A549 (cell line): ENCODE data around the gene PCSK5. TPM values are rescaled to one million over a fixed set of nuclear protein-coding genes. Genes with fewer than 3 reads are reported as not detected.

Source experiments
- ATAC-seq, 2 experiments: fragments of 200-7000 bp in 1 of 2; fragments of >200 bp in 1 of 2; cut with Nextera tagmentation in 1 of 2; cut with Tn5 transposase in 1 of 2; 3 replicates each; pipeline versions ENCODE4 v1.8.0 to v1.9.1; 2018 to 2020; ENCODE audit warnings: mild to moderate bottlenecking in 1 of 2, moderate library complexity in 1 of 2
- CTCF ChIA-PET: fragments of 300-600 bp; sonication (Branson Sonifier 250); formaldehyde crosslinking; extraction: SDS; loops from one replicate; lab custom pipeline; 2021; ENCODE audit warnings: antibody characterized with exemption, inconsistent platforms; lab: Yijun Ruan, JAX
- POLR2A ChIA-PET: fragments of 350-600 bp; formaldehyde crosslinking; extraction: SDS; loops from one replicate; lab custom pipeline; 2021; ENCODE audit warnings: antibody characterized with exemption, inconsistent platforms; lab: Yijun Ruan, JAX
- DNase-seq, 2 experiments: peaks; one replicate each; pipeline versions ENCODE4 v3.0.0 to v3.0.0-alpha.2; 2011 to 2016; ENCODE audit warnings: low read depth in 1 of 2, low spot score in 1 of 2
- FAIRE-seq: peaks from 2 replicates; lab custom pipeline; 2011; peaks lifted over from hg19 to GRCh38; lab: Jason Lieb, UNC
- H3K27ac ChIP-seq, 2 experiments: fragments of >200 bp; sonication (Bioruptor Twin); formaldehyde crosslinking; 3 replicates each; pipeline ENCODE4 v1.5.1; 2016 to 2017
- H3K4me1 ChIP-seq: fragments of >200 bp; sonication (Bioruptor Twin); formaldehyde crosslinking; 3 replicates; pipeline ENCODE4 v1.6.1; 2016
- H3K4me2 ChIP-seq: fragments of >200 bp; sonication (Bioruptor Twin); formaldehyde crosslinking; 3 replicates; pipeline ENCODE4 v1.6.1; 2016
- H3K4me3 ChIP-seq: fragments of >200 bp; sonication (Bioruptor Twin); formaldehyde crosslinking; 3 replicates; pipeline ENCODE4 v1.5.1; 2016
- H3K9me3 ChIP-seq: fragments of >200 bp; sonication (Bioruptor Twin); formaldehyde crosslinking; 3 replicates; pipeline ENCODE4 v1.6.1; 2016
- CEBPB ChIP-seq, 2 experiments: fragments of >200 bp in 1 of 2; sonication (Bioruptor Twin) in 1 of 2; formaldehyde crosslinking in 1 of 2; IDR thresholded peaks; 2 replicates each; pipeline ENCODE4 v1.6.1; 2012 to 2016
- CHD2 ChIP-seq: fragments of 150-350 bp; IDR thresholded peaks from 2 replicates; pipeline ENCODE4 v1.6.1; 2014; ENCODE audit warnings: low read length; ENCODE audit not compliant: partially characterized antibody
- CHD4 ChIP-seq: fragments of 200-600 bp; sonication (generic); IDR thresholded peaks from 2 replicates; pipeline ENCODE4 v1.6.1; 2016; ENCODE audit warnings: antibody characterized with exemption, mild to moderate bottlenecking, borderline replicate concordance
- EHF ChIP-seq: fragments of 250-450 bp; sonication (Bioruptor Pico); IDR thresholded peaks from 2 replicates; pipeline ENCODE4 v1.5.0; 2020; ENCODE audit warnings: mild to moderate bottlenecking
- ESRRA ChIP-seq: fragments of 150-350 bp; IDR thresholded peaks from 2 replicates; pipeline ENCODE4 v1.6.1; 2014; ENCODE audit warnings: mild to moderate bottlenecking, low read length, borderline replicate concordance
- FOSB ChIP-seq: fragments of 250-450 bp; sonication (Bioruptor Pico); IDR thresholded peaks from 2 replicates; pipeline ENCODE4 v1.5.0; 2020; ENCODE audit warnings: mild to moderate bottlenecking, moderate library complexity
- FOSL2 ChIP-seq, 2 experiments: fragments of 450-650 bp in 1 of 2; fragments of >200 bp in 1 of 2; sonication (Bioruptor Twin) in 1 of 2; formaldehyde crosslinking; IDR thresholded peaks; 2 replicates each; pipeline versions ENCODE4 v1.5.0 to v1.6.1; 2016 to 2020; ENCODE audit warnings: mild to moderate bottlenecking in 1 of 2, moderate library complexity in 1 of 2
- FOXS1 ChIP-seq: fragments of 250-450 bp; sonication (Bioruptor Pico); IDR thresholded peaks from 2 replicates; pipeline ENCODE4 v1.5.0; 2020; ENCODE audit warnings: mild to moderate bottlenecking, moderate library complexity
- HDAC2 ChIP-seq: fragments of 200-600 bp; sonication (generic); IDR thresholded peaks from 2 replicates; pipeline ENCODE4 v1.6.1; 2016
- JUN ChIP-seq, 2 experiments: fragments of >200 bp; sonication (Bioruptor Twin); formaldehyde crosslinking; IDR thresholded peaks; 2 replicates in 1 of 2; 3 replicates in 1 of 2; pipeline ENCODE4 v1.6.1; 2016 to 2017
- KDM1A ChIP-seq: fragments of 200-600 bp; sonication (generic); IDR thresholded peaks from 2 replicates; pipeline ENCODE4 v1.6.1; 2016; ENCODE audit warnings: low read depth, mild to moderate bottlenecking
- KDM5A ChIP-seq: fragments of 200-600 bp; sonication (generic); IDR thresholded peaks from 2 replicates; pipeline ENCODE4 v1.6.1; 2016; ENCODE audit warnings: antibody characterized with exemption, mild to moderate bottlenecking
- MYC ChIP-seq: IDR thresholded peaks from 2 replicates; pipeline ENCODE4 v1.6.1; 2012; ENCODE audit warnings: mild to moderate bottlenecking, inconsistent platforms, low read length, improper control_type of control experiment, borderline replicate concordance
- PHF8 ChIP-seq: fragments of 200-600 bp; sonication (generic); IDR thresholded peaks from 2 replicates; pipeline ENCODE4 v1.6.1; 2016; ENCODE audit warnings: low read depth, mild to moderate bottlenecking, antibody characterized with exemption, moderate library complexity, borderline replicate concordance
- POLR2A ChIP-seq: IDR thresholded peaks from 2 replicates; pipeline ENCODE4 v1.6.1; 2012; ENCODE audit warnings: mild to moderate bottlenecking, low read length
- POLR2AphosphoS2 ChIP-seq: conservative IDR thresholded peaks from 2 replicates; pipeline ENCODE4 v1.6.1; 2012; ENCODE audit warnings: low read length, improper control_type of control experiment, inconsistent platforms
- RCOR1 ChIP-seq: fragments of 150-350 bp; IDR thresholded peaks from 2 replicates; pipeline ENCODE4 v1.6.1; 2014; ENCODE audit warnings: antibody characterized with exemption, low read length, low read depth
- RFX5 ChIP-seq: fragments of 450-650 bp; IDR thresholded peaks from 2 replicates; pipeline ENCODE4 v1.7.1; 2014; ENCODE audit warnings: antibody characterized with exemption, mild to moderate bottlenecking, moderate library complexity
- SMC3 ChIP-seq: fragments of >200 bp; sonication (Bioruptor Twin); formaldehyde crosslinking; IDR thresholded peaks from 3 replicates; pipeline ENCODE4 v1.6.1; 2018; ENCODE audit warnings: inconsistent platforms
- SREBF2 ChIP-seq: fragments of 450-650 bp; IDR thresholded peaks from 2 replicates; pipeline ENCODE4 v1.6.1; 2014; ENCODE audit warnings: mild to moderate bottlenecking, moderate library complexity
- ZC3H11A ChIP-seq: fragments of 450-650 bp; IDR thresholded peaks from 2 replicates; pipeline ENCODE4 v1.6.1; 2014; ENCODE audit warnings: antibody characterized with exemption, mild to moderate bottlenecking
- ZFP36 ChIP-seq: fragments of 450-650 bp; IDR thresholded peaks from 2 replicates; pipeline ENCODE4 v1.6.1; 2014; ENCODE audit warnings: borderline replicate concordance; ENCODE audit not compliant: partially characterized antibody
- ZNF302 ChIP-seq: fragments of 250-450 bp; sonication (Bioruptor Pico); IDR thresholded peaks from 2 replicates; pipeline ENCODE4 v1.9.0; 2021; ENCODE audit warnings: inconsistent platforms, mild to moderate bottlenecking, moderate library complexity
- ZSCAN20 ChIP-seq: fragments of 250-450 bp; sonication (Bioruptor Pico); IDR thresholded peaks from 2 replicates; pipeline ENCODE4 v1.8.0; 2022; ENCODE audit warnings: mild to moderate bottlenecking, moderate library complexity
- WGBS: methylation state at CpG from one replicate; pipeline ENCODE4 v1.1.6; 2017; ENCODE audit errors: missing lambda C conversion rate; 5-methylcytosine and 5-hydroxymethylcytosine counted together
- polyA plus RNA-seq, 4 experiments: library from polyadenylated mRNA; depleted of rRNA in 3 of 4; stranded (reverse); fragments of >200 nt; fragmentation: RNase III in 1 of 4; extraction: RNeasy Plus Mini Kit Qiagen cat#74134 plus additional on column Dnase treatment in 1 of 4; gene quantifications; 2 replicates in 3 of 4; 3 replicates in 1 of 4; pipeline ENCODE4 v1.2.3, GENCODE V29; 2011 to 2017
- TF ChIP-seq, protein P1 (sequence below): IDR thresholded peaks from 2 replicates; pipeline ENCODE4 v1.6.1; 2012
- TF ChIP-seq, protein P2 (sequence below): IDR thresholded peaks from 2 replicates; pipeline ENCODE4 v1.6.1; 2012
- TF ChIP-seq, protein P3 (sequence below): fragments of 450-650 bp; IDR thresholded peaks from 2 replicates; pipeline ENCODE4 v1.6.1; 2014; ENCODE audit warnings: antibody characterized with exemption

The PCSK5 gene
- polyA plus RNA-seq, 2 of the 4 experiments (the other 2 are of a cell fraction), result 1.3 to 6.7 TPM

DNA sequence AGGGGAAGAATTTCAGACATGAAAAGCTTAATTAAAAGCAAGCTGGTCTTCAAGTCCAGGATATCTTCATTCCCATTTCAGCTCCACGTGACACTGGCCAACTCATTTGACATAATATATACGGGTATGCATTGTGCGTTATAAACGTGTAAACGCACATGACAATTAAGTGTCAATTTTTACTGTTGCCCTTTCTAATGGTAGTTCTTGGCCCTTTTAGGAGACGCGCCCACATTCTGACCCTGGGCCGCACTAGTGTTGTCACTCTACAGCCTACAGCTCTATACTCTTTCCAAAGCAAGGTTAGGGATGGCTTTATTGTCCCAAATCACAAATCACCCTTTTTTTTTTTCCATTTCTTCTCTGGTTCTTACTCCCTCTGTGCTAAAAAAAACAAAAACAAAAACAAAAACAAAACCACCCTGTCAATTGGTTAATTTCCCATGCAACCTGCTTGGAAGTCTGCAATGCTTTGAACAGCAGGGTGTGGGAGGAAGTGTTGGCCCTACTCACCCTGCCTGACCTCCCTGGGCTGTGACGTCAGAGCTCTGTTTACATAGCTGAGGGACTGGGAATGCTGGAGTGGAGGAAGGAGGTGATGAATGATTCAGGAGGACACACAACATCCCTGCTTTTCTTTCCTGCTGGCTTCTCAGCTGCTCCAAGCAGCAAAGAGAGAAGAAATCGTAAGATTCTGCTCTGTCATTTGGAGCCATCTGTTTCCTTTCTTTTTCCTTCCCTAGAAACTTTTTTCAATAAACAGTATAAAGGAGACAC is 484.5 kb downstream of the PCSK5 start (continued):
- TF ChIP-seq, protein P1, sequence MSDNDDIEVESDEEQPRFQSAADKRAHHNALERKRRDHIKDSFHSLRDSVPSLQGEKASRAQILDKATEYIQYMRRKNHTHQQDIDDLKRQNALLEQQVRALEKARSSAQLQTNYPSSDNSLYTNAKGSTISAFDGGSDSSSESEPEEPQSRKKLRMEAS, result peak; percentile 86
- TF ChIP-seq KDM5A (no peak), SMC3 (no peak), HDAC2 (no peak), ZNF302 (CRISPR knock-in tag) (peak; percentile 59; the same call in 1 of the 2 replicates), KDM1A (no peak), ZSCAN20 (CRISPR knock-in tag) (peak; percentile 81; the same call in 1 of the 2 replicates)
- TF ChIP-seq, all 56 proteins: peak for 22

DNA sequence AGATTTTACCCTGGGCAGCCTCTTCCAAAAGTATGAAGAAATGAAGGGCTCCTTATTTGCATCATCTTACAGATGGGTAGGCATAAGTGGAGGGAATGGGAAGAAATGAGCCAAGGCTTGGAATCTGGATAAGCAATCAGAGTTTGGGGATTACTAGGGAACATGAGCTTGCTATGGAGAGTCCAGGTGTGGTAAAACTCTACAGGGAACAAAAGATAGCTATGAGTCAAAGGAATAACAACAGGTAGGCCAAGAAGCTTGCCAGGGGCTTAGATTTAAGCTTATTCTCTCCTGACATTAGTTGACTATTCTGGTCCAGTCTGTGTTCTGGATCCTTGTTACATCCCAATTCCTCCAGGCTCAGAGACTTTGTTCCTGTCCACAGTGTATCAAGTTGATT is 487.3 kb downstream of the PCSK5 start:
- Histone ChIP-seq H3K4me1 (peaks cover 71% of the 10 kb centered on the region), H3K4me2 (no peak overlapping the region), H3K9me3 (no peaks in the 10 kb centered on the region), H3K27ac (peak overlapping the region; percentile 89 to 95), H3K4me3 (no peak overlapping the region)
- no peak for DNase-seq
- no peak for ATAC-seq
- FAIRE-seq, result no peak
- POLR2A ChIA-PET, result interaction anchor here (3.9 kb wide), 1 partner anchor 16 kb away, joined by 23 read pairs; the partner anchor contains the start of gene RFK
- CTCF ChIA-PET, result interaction anchor here (0.6 to 6.8 kb wide), 7 partner anchors 15 to 327 kb away, joined by 3 to 53 read pairs (median 4); partner anchors contain the start of genes GCNT1 and RFK
- TF ChIP-seq, protein P2, sequence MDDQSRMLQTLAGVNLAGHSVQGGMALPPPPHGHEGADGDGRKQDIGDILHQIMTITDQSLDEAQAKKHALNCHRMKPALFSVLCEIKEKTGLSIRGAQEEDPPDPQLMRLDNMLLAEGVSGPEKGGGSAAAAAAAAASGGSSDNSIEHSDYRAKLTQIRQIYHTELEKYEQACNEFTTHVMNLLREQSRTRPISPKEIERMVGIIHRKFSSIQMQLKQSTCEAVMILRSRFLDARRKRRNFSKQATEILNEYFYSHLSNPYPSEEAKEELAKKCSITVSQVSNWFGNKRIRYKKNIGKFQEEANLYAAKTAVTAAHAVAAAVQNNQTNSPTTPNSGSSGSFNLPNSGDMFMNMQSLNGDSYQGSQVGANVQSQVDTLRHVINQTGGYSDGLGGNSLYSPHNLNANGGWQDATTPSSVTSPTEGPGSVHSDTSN, result no peak
- TF ChIP-seq CEBPB (IDR thresholded peaks at IDR 0.05) (no peak), FOXS1 (CRISPR knock-in tag) (no peak), FOSL2 (IDR thresholded peaks at IDR 0.05) (no peak), FOSL2 (CRISPR knock-in tag; IDR thresholded peaks at IDR 0.05) (no peak), ZFP36 (no peak), ESRRA (no peak), PHF8 (no peak), POLR2A (no peak), JUN (IDR thresholded peaks at IDR 0.05) (no peak), CHD4 (no peak)

DNA sequence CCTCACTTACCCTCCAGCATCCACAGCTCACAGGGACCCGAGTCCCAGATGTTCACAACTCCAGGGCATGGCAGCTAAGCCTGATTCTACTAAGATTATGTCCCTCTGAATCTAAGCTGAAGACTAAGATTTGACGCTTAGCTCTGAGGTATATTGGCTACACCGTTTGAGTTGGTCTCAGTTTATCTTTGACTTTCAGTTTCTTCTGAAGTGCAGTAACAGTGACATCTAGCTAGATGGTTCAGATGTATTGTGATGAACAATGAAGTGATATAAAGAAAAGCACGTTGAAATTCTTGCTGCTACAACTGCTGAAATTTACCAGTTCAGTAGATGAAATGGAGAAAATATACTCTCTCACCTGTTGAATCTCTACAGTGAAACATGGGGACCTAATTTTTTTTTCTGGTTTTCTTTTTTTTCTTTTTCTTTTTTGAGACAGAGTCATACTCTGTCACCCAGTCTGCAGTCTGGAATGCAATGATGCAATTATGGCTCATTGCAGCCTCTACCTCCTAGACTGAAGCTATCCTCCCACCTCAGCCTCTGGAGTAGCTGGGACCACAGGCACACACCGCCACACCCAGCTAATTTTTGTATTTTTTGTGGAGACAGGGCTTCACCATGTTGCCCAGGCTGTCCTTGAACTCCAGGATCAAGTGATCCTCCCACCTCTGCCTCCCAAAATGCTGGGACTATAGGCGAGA is 488.0 kb downstream of the PCSK5 start:
- no peak for DNase-seq
- H3K4me3 ChIP-seq, result no peak overlapping the region
- peaks cover 67% of the 10 kb centered on the region for H3K4me1 ChIP-seq
- no peak for FAIRE-seq
- peak in 1 of 2 experiments; percentile 27; a peak in 1 of 4 replicates for TF ChIP-seq CEBPB (IDR thresholded peaks at IDR 0.05)
- TF ChIP-seq POLR2AphosphoS2, result no peak
- no peak for TF ChIP-seq FOSL2 (IDR thresholded peaks at IDR 0.05)
- peak; percentile 45 for TF ChIP-seq FOSL2 (CRISPR knock-in tag; IDR thresholded peaks at IDR 0.05)
- WGBS, result 79% methylated on average over 6 of the region's 6 CpGs
- ChIA-PET CTCF (interaction anchor here (0.6 to 1.2 kb wide), 7 partner anchors 8 to 326 kb away, joined by 3 to 7 read pairs (median 4); partner anchors contain the start of genes GCNT1 and RFK), POLR2A (interaction anchor here (3.9 kb wide), 1 partner anchor 16 kb away, joined by 23 read pairs; the partner anchor contains the start of gene RFK)
- H3K27ac ChIP-seq, result peak overlapping the region; percentile 89 to 95
- H3K4me2 ChIP-seq, result peak overlapping the region; percentile 39; the same call in 2 of the 3 replicates
- no peaks in the 10 kb centered on the region for H3K9me3 ChIP-seq
- ATAC-seq, result no peak

DNA sequence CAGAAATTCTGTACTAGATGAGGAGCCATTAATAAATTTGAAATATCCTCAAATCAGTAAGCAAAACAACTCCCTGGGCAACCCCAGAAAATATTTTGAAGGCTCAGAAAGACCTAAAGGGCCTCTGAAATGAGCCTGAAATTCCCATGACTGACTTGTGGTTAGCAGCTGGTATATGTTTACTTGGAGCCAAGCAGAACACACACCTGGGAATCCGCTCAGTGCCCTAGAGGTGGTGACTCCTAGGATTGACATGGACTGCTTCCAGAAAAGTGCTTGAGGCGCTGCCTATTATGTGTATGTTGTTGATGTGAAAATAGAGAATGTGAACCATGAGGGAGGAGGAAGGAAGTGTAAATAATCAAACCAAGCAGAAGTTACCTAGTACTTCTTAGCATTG is 489.0 kb downstream of the PCSK5 start:
- ChIA-PET CTCF (interaction anchor here (0.8 to 1.4 kb wide), 4 partner anchors 9 to 48 kb away, joined by 3 to 4 read pairs (median 3); no protein-coding TSS in a partner anchor), POLR2A (interaction anchor here (3.9 kb wide), 1 partner anchor 15 kb away, joined by 23 read pairs; the partner anchor contains the start of gene RFK)
- peaks cover 65% of the 10 kb centered on the region for H3K4me1 ChIP-seq
- no peak overlapping the region for H3K4me3 ChIP-seq
- no peak for FAIRE-seq
- H3K27ac ChIP-seq, result peak overlapping the region; percentile 89 to 95
- DNase-seq, result peak; percentile 27 to 91
- 20% methylated on average over 2 of the region's 2 CpGs for WGBS
- TF ChIP-seq ZSCAN20 (CRISPR knock-in tag) (no peak), FOSL2 (IDR thresholded peaks at IDR 0.05) (no peak), FOSL2 (CRISPR knock-in tag; IDR thresholded peaks at IDR 0.05) (peak; percentile 65), EHF (CRISPR knock-in tag) (no peak), POLR2A (no peak), SREBF2 (no peak), RCOR1 (no peak), FOSB (no peak), RFX5 (no peak), CHD2 (no peak), ZC3H11A (no peak), MYC (no peak), PHF8 (no peak), KDM1A (no peak), KDM5A (no peak), JUN (IDR thresholded peaks at IDR 0.05) (peak in 1 of 2 experiments; percentile 29; a peak in 1 of 5 replicates)
- TF ChIP-seq, protein P3, sequence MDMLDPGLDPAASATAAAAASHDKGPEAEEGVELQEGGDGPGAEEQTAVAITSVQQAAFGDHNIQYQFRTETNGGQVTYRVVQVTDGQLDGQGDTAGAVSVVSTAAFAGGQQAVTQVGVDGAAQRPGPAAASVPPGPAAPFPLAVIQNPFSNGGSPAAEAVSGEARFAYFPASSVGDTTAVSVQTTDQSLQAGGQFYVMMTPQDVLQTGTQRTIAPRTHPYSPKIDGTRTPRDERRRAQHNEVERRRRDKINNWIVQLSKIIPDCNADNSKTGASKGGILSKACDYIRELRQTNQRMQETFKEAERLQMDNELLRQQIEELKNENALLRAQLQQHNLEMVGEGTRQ, result no peak
- peak; percentile 53 to 55 for ATAC-seq
- peak overlapping the region; percentile 39 for H3K4me2 ChIP-seq
- no peaks in the 10 kb centered on the region for H3K9me3 ChIP-seq
